GM19043 (cell line): ENCODE results near the gene PKIB.
"Not testable (repeated sequence)": the region's sequence is repeated elsewhere in the genome, so short reads cannot be mapped to it uniquely, and the experiment has no call there.

ENCODE experiments used
- ATAC-seq: cut with Tn5 transposase; IDR thresholded peaks from one replicate; pipeline ENCODE4 v1.9.1; 2021; ENCODE audit warnings: low read depth; ENCODE audit not compliant: unreplicated experiment

PKIB gene

GRCh38 chr6:122736616-122737015 is 126.4 kb downstream of the PKIB start:
- ATAC-seq: no peak

- no peak for ATAC-seq
Measured at GRCh38 chr6:122740091-122740490, 129.9 kb downstream of the PKIB start.

- no peak for ATAC-seq
Measured at GRCh38 chr6:122740936-122741335, 130.7 kb downstream of the PKIB start.

DNA sequence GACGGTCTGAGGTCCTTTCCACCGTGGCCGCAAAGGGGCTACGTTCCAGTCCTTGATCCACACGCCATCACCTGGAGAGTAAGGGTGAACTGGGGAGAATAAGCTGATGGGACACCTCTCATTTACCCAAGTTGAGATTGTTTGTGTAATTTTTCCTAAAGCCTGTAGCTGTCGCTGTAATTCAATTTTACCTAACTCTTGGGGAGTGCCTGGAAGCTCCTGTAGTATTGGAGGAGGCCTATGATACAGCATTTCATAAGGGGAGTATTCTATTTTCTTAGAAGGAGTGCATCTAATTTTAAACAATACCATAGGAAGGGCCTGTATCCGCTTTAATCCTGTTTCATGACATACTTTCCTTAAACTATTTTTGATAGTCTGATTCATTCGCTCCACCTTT is 134.0 kb downstream of the PKIB start:
- ATAC-seq: not testable (repeated sequence)

DNA sequence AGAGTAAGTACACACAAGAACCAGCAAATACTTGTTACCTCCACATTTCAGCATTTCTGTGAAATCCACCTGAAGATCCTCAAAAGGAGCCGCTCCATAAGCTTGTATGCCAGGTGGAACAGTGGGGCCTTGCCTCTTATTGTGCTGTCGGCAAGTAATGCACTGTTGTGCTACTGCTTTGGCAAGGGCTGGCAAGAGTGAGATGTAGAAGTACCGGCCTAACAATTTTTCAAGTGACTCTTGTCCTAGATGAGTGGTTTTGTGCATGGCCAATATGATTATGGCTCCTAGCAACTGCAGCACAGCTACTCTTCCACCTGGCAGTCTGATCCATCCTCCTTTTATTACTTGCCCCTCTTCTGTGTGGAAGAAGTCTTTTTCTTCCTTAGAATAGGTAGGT is 134.7 kb downstream of the PKIB start:
- ATAC-seq: not testable (repeated sequence)

- ATAC-seq: no peak
Measured at GRCh38 chr6:122746688-122747087, 136.5 kb downstream of the PKIB start.

DNA sequence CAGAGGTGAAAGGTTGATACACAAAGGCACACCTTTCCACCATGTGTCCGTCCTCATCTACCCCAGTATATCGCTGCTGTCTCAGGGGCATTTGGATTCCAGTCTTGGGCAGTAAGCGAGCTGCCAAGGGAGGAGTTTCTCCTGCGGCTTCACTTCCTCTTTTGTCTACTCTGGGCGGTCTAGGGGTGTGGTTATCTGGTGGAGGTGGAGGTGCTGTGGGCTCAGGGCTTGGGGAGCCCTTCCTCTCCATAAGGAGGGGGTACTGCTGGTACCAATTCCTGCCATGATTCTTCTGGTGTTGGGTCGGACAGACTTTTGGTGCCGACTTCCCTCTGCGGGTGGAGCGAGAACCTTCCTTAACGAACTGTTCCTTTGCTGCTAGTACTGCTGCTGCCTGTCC is 137.4 kb downstream of the PKIB start:
- no peak for ATAC-seq

- ATAC-seq: not testable (repeated sequence)
Measured at GRCh38 chr6:122748945-122749344, 138.7 kb downstream of the PKIB start.

GRCh38 chr6:122749451-122750050 is 139.3 kb downstream of the PKIB start:
- ATAC-seq: no peak

DNA sequence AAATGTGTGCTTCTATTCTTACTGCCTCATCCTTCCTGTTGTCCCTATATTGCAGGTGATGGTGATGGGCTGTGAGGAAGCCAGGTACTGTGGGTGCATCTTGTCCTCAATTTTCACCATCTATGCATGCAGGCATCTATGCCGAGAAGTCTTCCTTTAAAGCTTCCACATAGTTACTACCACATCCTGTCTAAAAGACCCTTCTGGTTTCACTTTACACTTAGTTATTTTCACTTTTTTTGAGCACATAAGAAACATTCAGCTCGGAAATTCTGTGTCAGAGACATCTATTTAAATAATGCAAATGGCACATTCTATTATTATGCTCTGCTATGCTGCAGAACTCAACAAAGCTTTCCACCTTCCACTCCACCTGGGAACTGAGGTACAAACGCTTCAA is 141.1 kb downstream of the PKIB start:
- peak; percentile 82 for ATAC-seq

GRCh38 chr6:122752459-122752858 is 142.3 kb downstream of the PKIB start:
- peak; percentile 29 for ATAC-seq

DNA sequence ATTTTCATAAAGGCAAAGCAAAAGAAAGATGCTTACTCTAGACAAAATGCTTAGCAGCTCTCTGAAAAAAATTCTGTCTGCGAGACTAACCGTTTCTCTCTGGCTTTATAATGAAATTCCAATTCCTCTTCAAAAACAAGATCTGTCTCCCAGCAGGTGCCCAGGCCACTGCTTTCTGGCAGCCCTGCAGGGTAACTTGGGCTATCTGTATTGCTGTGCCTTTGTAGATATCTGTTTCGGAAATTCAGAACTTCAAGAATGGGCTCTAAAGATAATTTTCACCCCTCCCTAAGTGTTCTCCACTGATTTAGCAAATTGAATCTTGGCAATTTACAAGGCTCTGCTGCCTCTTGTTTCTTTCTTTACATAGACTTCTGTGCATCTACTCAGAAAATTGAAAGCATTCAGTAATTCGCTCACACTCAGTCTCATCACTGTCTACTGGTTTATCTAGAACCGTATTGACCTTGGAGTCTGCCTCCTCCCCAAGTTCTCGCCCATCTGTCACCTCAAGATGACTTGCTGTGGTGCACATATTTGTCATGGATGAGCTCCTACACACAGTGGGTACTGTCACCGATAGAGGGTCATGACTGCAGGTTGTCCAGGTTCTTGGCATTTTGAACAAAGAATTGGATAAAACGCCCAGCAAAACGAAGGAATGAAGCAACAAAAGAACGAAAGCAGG is 142.9 kb downstream of the PKIB start:
- ATAC-seq: no peak

- ATAC-seq: no peak
Measured at GRCh38 chr6:122753688-122754056, 143.5 kb downstream of the PKIB start.

DNA sequence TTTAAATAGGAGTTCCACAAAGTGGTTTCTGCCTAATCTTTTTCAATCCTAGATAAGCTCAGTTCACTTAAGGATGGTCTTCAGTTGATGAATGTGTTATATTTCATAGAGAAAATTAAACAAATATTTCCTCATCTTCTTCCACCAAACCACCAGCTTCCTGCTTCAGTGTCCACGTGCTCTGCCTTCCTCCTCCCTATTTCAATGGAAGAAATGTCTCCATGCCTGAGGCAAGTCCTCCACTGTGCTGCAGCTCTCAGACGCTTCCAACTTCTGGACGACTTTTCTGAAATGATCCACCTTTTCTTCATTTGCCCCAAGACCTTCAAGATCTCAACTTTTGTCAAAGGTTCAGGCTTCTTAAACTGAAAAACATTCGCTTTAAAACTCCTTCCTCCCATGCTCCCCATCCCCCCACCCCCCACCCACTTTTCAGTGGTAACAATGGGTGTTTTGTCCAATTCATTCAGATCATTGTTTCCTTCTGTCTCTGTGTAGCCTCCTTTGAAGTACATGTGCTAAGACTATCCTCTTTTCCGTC is 144.1 kb downstream of the PKIB start:
- no peak for ATAC-seq

DNA sequence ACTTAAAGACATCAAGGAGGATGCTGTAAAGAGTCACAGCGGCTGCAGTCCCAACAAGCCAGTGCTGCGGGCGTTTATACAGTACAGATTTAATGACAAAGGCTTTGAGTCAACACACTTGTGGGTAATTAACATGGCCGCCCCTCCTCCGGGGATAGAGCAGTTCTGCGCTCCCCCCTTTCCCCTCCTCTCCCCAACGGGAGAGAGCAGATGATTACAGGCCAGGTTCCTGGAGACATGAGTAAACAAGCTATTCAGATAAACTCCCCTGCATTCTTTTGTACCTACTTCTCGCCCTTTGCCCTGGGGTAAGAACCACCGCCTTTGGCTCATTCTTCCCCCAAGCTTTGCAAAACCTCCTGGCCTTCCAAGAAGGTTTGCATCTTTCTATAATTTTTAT is 145.7 kb downstream of the PKIB start:
- no peak for ATAC-seq

DNA sequence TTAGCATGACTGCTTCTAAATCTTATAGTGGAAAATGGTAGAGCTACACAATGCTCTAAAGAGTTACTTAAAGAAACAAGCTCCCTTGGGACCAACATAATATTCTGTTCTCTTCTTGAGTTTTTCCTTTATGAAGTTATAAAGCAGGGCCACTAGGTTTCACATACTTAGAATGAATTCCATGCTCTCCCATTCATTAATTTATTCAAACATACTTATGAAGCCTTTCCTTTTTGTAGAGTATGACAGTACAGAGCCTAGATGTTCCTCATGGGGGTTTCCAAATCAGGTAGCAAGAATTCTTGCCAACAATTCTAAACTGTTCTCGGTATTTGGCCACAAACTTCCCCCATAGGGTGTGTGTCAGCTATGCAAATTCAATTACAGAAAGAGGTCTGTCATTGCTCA is 148.7 kb downstream of the PKIB start:
- ATAC-seq: peak; percentile 94

DNA sequence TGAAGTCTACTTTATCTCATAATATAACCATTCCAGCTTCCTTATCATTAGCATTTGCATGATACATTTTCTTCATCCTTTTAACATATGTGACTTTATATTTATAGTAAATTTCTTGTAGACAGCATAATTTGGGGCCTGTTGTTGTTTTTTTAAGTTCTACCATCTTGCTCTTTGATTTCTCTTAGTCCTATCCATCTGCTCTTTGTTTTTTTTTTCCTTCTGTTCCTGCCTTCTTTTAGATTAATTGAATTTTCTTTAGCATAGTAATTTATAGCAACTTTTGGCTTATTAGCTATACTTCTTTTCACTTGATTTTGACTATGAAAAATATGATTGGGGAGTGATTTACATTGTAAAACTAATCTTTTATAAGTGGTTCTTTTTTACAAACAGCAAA is 150.1 kb downstream of the PKIB start:
- no peak for ATAC-seq

GRCh38 chr6:122766256-122766655 is 156.1 kb downstream of the PKIB start:
- ATAC-seq: no peak

DNA sequence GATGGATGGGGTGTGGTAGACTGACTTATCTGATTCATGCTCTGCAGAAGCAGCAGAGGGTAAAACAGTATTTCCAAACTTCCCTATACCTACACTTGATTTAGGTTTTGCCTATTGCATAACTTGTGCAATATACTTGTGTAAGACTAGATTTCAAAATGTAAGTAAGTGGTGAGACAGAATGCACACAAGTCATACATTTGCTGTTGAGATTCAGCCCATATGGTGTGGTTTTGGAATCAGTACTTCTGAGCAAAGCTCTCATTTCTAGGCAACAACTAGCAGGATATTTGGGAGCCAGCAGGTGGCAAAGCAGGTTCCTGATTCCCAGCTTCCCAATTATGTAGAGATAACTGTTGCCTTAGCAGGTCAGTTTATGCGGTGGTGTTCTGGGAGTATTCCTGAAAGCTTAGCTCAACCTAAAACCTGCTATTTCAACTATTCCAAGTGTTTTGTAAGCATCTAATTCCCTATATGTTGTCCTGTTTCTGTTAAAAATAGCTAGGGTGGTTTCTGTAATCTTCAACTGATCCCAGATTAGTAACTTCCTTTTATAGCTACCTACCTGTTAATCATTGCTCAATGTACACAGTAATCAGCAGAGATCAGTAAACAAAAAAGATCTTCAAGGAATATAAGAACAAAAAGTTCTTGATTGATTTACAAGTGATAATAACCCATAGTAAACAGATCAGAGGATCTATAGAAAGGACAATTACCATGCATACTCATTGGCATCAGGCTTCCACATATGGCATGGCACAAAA is 160.8 kb downstream of the PKIB start:
- ATAC-seq: no peak

DNA sequence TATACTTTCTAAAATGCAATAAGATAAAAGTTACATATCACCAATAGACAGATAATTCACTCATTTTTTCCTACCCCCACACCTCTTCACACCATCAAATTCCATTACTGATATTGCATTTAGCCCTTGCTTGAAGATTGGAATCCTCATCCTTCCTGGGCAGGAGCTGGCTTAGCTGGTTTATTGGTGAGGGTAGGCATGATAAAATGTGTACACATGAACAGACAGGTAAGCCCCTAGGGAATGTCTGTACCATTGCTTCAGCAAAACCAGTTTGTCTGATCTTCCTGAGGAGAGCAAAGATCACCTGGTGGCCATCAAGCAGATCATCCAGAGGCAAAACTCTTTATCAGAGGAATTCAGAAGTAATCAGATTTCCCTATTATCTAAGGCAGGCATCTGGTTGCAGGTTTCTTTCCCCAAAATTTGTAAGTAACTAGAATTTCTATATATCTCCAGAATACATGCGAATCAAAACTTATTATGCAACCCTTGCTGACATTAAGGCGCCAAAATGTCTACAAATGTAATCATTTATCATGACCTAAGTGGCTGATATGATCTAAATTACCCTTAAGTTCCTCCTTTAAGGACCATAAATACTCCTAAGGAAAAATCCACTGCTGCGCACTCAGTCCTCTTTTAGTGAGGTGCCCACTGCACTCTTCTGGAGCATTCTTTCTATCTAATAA is 162.7 kb downstream of the PKIB start:
- no peak for ATAC-seq
